HTR-8/SVneo (cell line): ENCODE data around the gene NAAA.
"Not testable (repeated sequence)": the region's sequence is repeated elsewhere in the genome, so short reads cannot be mapped to it uniquely, and the experiment has no call there.

Experiments used
- DNase-seq: peaks from one replicate; pipeline ENCODE4 v3.0.0; 2011; ENCODE audit warnings: low spot score, mixed read lengths; ENCODE audit not compliant: insufficient read length
- FAIRE-seq: peaks from 2 replicates; lab custom pipeline; 2011; peaks lifted over from hg19 to GRCh38; lab: Jason Lieb, UNC

The NAAA gene

DNA sequence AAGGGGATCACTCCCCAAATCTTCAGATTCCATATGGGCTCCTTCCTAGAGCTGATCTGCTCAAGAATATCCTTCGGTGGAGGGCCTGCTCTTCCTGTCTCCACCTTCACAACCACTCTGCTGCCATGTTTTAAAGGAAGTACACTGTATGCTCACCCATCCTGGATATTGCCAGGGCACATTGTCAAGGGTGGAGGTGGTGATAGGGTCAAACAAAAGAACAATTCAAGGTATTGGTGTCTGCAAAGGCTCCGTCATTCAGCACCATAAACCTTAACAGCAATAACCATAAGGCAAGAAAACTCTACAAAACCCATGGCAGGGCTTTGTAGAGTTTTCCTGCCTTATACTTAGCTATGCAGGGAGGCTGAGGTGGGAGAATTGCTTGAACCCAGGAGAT is 18.9 kb downstream of the NAAA start:
- DNase-seq (no peak), FAIRE-seq (no peak)

DNA sequence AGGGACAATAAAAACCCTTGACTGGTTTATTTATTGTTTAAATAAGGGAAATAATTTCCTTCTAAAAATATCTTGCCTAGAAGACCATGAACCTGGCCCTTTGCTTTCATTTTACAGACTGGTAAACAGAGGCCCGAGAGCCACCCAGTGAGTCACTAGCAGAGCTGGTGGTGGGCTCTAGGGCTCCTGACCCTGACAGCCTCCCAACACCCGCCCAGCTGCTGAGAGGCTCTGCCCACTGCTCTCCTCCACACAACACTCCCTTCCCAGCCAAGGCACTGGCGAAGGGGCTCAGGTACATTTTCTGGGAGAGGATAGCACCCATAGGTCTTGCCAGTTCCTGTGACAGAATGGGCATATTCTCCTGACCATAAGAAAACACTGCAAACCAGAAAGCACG is 20.5 kb downstream of the NAAA start:
- DNase-seq, result no peak
- FAIRE-seq, result no peak

DNA sequence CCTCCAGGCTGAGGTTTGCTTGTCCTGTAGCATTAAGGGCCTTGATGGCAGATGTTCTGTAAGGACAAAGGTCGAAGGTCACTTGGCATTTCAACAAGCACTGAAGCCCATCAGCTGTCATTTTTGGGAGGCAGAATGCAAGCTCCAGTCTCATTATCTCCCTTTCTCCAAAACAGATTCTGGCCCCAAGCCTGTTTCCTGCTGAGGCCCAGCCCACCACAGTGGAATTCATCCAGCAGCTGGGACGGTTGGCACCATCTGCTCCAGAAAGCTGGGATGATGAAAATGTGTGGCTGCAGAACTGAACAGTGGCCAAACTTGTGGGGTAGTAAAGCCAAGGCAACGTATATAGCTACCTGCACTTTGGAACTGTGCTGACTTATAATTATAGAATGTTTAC is 20.9 kb downstream of the NAAA start:
- DNase-seq (no peak), FAIRE-seq (no peak)

DNA sequence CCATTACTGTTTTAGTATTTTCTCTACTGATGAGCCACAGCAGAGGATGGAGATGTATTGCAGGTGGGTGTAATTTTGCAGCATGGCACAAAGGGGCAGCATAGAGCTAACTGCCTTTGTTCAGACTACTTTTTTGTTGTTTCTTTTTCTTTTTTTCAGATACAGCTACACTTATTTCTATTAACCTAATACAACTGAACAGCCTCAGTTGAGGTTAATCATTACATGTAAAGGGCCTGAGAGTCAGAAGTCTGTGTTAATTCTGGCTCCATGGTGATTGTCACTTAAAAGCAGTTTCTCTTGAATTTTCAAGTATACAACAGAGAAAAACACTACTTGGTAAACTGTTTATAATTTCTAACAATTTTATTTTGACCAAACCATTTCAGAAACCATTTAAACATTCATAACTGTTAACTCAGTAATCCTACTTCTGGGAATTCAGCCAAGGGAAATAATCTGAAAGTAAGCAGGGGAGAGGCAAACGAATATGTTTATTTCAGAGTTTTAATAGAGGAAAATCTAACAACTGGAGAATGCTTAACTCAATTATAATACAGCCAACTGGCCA is 24.6 kb downstream of the NAAA start:
- peak; percentile 48 for DNase-seq
- FAIRE-seq, result no peak

DNA sequence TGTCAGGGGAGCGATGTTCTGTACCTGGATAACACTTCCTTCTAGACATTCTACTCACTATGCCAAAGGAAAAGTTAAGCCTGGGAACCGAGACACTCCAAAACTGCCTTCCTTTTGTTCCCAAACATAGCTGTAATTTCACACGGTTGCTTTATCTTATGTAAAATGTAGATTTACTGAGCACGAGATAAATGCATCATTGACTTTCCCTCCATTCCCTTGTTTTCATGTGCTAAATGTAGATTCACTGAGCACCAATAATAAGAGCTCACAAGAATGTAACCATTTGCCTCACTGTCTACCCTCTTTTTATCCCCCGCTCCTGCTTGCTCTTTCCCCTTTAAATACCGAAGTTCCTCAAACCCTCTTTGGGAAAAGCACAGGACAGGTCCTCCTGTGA is 27.8 kb downstream of the NAAA start:
- FAIRE-seq (no peak), DNase-seq (no peak)

DNA sequence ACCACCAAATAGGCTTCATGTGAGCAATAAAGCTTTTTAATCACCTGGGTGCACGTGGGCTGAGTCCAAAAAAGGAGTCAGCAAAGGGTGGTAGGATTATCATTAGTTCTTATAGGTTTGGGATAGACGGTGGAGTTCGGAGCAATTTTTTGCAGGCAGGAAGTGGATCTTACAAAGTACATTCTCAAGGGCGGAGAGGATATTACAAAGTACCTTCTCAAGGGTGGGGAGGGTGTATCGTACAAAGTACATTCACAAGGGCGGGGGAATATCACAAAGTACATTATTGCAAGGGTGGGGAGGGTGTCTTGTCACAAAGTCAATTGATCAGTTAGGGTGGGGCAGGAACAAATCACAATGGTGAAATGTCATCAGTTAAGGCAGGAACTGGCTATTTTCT is 30.0 kb downstream of the NAAA start:
- DNase-seq, FAIRE-seq: not testable (repeated sequence)

DNA sequence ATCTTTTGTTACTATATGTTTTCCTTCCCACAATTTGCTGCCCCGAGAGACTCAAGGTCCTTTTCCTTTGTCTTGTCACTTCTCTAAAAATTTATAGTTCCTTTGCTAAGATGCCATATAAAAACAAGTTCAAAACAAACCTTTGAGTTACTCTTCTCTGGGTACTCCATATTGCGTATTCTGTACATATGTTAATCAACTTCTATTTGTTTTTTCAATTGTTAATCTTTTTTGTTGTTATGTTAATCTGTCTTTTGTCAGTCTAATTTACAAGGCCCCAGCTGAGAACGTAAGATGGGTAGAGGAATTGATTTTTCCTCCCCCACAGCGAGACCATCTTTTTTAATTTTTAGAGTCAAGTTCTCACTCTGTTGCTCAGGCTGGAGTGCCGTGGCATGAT is 31.4 kb downstream of the NAAA start:
- FAIRE-seq (no peak), DNase-seq (no peak)

DNA sequence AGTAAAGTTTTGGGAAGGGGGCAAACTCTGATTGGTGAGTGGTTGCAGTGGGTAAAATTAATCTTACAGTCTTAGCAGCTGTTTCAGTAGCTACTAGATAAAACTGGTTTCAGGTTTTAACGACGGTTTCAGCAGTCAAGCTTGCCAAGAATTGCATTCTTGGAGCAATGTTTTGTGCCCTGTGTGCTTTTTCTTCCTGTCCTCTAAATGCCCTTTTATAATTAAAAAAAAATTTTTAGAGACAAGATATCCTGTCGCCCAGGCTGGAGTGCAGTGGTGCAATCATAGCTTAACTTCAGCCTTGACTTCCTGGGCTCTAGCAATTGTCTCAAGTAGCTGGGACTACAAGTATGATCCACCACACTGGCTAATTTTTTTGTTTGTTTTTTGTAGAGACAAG is 32.3 kb downstream of the NAAA start:
- FAIRE-seq (no peak), DNase-seq (no peak)

DNA sequence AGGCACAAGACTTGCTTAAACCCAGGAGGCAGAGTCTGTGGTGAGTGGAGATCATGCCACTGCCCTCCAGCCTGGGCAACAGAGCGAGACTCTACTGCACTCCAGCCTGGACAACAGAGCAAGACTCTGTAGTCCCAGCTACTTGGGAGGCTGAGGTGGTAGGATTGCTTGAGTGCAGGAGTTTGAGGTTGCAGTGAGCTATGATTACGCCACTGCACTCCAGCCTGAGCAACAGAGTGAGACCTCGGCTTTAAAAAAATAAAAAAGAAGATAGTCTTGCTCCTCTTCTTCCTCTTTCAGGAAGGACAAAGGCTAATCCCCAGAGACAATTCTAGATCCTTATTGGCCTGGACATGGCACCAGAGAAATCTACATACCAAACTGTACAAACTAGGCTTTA is 32.8 kb downstream of the NAAA start:
- DNase-seq, result no peak
- no peak for FAIRE-seq

DNA sequence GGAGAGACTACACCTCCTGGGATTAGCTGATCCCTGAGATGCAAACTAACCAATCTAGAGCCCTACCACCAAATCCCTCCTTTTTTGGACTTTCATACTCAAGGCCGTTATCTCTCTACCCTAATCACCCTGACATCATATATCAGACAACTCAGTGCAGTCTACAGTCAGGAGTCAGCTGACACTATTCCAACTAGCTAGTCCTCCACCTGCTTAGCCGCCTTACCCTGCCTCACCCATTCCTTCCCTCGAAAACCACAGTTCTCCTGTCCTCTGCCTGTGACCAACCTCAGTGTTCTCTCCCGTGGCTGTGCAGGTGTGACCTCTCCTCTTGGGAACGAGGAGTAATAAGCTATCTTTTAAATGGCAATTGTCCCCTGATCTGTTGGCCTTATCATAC is 36.7 kb downstream of the NAAA start:
- FAIRE-seq (no peak), DNase-seq (no peak)

DNA sequence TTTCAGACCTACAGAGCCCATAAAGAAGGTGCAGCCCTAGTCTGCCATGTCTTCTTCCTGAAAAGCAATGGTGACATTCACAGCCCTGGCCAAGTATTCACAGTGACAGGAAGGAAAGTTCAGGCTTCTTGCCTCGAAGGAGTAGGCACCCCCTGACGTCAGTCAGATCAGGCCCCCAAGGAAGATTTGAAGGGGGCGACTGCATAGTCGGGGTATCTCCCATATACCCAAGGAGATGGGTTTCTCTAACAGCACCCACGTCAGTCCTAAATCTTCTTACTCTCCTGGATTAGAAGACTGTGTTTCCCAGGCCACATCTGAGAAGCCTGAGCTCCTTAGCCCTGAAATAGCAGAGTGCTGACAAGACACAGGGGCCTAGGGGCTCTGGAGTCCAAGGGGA is 38.5 kb downstream of the NAAA start, which contains the start of gene PPEF2:
Gene PPEF2, minus strand, starts transcription at position 101 of the 400 bp plus-strand sequence. CDS start 6,127 bp downstream, outside the sequence.
- FAIRE-seq, result no peak
- no peak for DNase-seq

DNA sequence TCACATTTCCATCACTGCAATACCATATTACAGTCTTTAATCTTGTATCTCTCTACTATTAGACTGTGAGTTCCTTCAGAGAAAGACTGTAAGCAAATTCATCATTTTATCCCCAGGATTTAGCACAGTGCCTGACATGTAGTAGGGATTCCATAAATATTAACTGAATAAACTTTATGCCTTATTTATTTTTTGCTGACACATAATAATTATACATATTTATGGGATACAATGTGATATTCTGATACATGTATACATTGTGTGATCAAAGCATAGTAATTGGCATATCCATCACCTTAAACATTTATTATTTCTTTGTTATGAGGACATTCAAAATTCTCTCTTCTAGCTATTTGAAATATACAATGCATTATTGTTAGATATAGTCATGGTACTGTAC is 42.3 kb downstream of the NAAA start:
- FAIRE-seq (no peak), DNase-seq (no peak)

DNA sequence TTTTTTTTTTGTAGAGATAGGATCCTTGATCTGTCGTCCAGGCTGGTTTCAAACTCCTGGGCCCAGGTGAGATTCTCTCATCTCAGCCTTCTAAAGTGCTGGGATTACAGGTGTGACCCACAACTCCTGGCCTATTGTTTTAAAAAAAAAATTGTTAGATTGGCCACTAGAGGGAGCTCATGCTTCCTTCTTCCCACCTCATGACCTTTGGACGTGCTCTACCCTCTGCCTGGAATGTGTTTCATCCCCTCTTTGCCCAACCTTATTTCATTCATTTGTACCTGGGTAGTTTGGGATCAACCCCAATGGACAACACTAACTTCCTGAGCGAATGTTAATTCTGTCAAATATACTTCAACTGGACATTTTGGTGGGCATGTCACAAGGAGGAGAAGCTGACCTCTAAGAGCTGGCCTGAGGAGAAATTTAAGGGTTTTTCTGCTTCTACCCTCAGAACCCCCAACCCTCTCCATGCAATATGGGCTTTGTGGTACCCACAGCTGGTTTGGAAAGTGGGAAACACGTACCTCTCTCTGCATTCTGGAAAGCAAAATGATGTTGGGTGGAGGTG is 45.0 kb downstream of the NAAA start:
- no peak for FAIRE-seq
- peak; percentile 19 for DNase-seq

DNA sequence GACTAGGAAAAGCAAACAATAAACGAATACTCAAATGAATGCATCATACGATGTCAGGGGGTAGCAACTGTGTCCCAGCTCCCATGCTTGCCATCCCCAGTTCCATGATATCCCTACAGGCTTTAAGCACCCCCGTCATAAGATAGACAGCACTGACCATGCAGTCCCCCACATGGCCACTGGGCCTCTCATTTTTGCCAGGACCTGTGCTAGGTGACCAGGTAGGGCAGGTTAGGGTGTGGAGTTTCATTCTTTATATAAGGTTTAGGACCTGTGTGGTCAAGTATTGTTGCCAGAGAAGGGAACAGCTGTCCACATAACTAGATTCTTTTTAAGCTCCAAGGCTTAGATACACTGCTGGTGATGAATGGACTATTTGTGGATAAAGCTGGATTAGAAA is 48.3 kb downstream of the NAAA start:
- no peak for DNase-seq
- FAIRE-seq, result no peak

DNA sequence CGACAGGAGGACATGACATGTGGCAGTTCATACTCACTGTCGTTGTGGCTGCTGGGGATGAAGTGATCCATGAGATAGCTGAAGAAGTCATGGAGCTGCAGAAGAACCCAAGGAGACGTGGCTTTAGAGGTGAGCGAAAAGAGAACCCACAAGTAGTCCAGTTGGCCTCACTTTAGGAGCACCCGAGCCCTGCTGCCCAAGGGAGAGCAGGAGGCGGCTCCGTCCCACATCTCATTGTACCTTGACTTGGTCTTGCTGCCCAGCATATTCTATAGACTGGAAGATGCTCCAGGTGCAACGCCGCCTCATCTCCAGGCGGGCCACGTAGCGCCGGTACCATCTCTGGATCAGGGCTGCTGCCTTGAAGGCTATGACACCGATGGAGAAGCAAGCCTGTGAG is 49.2 kb downstream of the NAAA start:
- no peak for DNase-seq
- no peak for FAIRE-seq

DNA sequence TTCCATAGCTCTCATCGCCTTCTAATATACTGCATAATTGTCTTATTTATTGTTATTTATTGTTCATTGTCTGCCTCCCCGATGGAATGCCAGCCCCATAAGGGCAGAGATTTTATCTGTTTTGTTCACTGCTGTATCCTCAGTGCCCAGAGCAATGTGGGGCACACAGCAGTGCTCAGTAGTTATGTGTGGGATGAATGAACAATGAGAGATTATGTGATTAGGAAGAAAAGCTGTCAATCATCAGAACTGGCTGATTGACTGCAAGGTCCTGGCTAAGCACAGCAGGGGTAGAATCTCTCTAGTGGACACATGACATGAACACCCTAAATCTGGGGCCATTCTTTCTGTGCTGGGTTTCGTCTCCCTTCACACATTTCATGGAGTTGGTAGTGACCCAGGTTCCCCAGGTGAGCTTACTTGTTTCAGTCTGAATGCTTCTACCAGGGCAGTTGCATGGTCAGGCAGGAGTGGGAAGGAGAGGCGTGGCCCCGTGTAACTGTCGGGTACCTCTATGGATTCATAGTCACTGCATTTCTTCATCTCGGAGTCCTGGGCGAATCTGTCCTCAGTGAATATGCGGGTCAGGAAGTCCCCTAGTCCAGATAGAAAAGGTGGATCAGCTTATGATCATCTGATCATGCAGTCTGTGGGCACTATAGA is 51.1 kb downstream of the NAAA start:
- FAIRE-seq (no peak), DNase-seq (no peak)

DNA sequence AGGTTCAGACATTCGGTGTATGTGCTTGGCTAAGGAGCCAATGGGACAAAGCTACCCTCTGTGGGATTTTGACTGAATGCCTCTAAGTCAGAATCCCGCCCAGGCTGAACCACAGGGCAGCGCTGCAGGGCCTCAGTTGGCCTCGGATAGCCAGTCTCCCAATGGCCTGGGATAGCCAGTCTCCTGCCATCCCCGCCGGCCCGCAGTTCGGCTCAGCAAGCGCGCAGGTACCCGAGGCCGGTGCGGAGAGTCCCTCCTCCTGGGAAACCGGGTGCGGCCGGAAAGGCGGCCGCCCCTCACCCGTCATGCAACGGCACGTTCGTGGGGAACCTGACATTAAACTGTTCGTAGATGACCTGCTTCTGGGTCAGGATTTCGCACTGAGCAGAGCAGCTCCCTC is 54.7 kb downstream of the NAAA start:
- FAIRE-seq, result no peak
- no peak for DNase-seq

DNA sequence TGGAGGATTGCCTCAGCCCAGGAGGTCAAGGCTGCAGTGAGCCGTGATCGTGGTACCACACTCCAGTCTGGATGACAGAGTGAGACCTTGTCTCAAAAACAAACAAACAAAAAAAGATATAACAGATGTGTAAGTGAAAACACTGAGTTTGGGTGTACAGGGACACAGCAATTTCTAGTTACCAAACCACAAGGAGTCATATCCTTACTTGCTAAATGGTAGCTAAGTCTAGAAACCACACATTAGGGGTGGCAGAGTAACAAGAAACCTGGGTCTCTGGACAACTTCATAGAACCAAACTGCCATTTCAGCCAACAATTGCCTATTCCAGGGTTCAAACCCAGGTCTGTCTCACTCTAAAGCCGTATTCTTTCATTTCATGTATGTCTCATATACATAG is 59.3 kb downstream of the NAAA start:
- FAIRE-seq, result no peak
- no peak for DNase-seq

DNA sequence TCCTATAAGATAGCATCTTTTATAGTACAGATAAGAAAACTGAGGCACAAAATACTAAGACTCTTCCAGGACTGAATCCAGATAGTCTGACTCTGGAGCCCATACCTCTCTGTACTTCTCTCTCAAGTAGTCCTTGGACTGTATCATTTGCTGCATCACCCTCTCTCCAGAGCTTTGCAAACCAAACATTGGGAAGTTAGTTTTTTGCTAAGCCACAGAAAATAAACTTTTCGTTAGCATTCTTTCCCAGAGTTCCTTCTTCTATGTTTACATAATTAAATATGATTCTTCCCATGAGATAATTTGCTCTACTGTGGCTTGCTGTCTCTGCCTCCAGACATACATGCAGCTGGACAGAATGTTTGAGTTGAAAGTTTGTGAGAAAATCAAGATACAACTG is 60.5 kb downstream of the NAAA start:
- DNase-seq, result no peak
- FAIRE-seq, result no peak

DNA sequence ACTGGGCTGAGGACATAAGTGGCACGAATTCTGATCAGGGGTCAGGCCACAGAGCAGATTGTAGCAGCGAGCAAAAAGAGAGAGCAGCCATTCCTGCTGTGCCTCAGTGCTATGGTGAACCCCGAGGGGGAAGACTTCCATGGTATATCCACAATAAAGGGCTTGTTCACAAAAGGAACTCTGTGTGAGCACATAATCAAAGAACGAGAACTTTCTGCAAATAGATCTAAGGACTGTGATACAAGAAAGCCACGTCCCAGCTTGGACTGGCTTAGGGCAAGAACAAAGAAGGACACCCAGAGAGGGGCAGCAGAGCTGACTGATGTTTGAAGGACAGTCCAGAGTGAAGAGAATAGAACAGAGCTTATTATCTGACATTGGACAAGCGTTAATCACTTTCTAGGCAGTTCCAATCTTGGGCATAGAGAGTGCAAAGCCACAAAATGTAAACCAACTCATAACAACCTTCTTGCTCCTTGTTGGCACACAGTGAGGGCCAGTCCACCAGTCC is 62.5 kb downstream of the NAAA start:
- no peak for FAIRE-seq

DNA sequence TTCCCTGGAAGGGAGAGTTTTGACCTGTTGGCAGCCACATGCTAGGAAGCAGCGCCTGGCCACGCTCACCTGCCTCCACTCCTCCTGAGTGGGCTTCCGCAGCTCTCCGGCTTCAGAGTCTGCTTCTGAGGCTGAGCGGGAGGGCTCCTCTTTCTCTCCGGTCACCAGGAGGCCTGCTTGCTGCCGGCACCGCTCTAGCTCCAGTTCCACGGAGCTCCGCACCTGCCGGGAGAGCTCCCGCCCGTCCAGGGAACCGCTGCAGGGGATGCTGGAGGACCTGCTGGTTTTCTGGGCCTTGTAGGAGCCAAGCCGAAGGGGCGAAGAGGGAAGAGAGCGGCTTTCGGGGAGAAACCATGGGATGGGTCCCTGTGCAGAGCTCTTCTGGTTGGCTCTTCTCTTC is 64.6 kb downstream of the NAAA start:
- FAIRE-seq (no peak), DNase-seq (no peak)

More for the DNA sequence above, 62.5 kb downstream of the NAAA start:
- DNase-seq, result no peak

DNA sequence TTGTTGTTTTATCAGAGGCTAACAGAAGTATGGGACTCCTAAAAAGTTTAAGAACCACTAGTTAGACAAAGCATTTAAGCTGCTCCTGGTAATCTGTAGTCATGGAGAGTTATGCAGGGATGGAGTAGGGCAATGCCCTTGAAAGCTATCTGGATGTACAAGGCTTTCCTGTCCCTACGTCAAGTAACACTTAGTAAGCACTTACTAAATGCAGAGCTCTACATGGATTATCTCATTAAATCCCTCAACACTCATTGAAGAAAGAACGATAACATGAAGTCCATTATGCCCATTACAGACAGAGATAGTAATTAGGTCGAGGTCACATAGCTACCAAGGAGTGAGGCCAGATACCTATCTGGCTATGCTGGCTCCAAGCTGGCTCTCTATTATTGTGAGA is 71.7 kb downstream of the NAAA start:
- FAIRE-seq, result no peak

More for the DNA sequence above, 71.7 kb downstream of the NAAA start:
- DNase-seq, result no peak
